ENCODE data around the gene EIPR1.

- TF ChIP-seq EZH2 (IDR thresholded peaks at IDR 0.05; ENCODE audit: insufficient read depth, low read length) = no peak
- TF ChIP-seq, protein P1, sequence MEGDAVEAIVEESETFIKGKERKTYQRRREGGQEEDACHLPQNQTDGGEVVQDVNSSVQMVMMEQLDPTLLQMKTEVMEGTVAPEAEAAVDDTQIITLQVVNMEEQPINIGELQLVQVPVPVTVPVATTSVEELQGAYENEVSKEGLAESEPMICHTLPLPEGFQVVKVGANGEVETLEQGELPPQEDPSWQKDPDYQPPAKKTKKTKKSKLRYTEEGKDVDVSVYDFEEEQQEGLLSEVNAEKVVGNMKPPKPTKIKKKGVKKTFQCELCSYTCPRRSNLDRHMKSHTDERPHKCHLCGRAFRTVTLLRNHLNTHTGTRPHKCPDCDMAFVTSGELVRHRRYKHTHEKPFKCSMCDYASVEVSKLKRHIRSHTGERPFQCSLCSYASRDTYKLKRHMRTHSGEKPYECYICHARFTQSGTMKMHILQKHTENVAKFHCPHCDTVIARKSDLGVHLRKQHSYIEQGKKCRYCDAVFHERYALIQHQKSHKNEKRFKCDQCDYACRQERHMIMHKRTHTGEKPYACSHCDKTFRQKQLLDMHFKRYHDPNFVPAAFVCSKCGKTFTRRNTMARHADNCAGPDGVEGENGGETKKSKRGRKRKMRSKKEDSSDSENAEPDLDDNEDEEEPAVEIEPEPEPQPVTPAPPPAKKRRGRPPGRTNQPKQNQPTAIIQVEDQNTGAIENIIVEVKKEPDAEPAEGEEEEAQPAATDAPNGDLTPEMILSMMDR (IDR thresholded peaks at IDR 0.05; ENCODE audit: insufficient read depth, low read depth, low read length) = no peak
Measured at GRCh38 chr2:3196716-3197115, 180.9 kb downstream of the EIPR1 start.
